Stimulated activated CD4-positive, alpha-beta T cell treated with anti-CD3 and anti-CD28 coated beads, Interleukin-15, amount 100 ng/mL, for 24 hours (primary cell): ENCODE data around the gene ZNF436.
"Not testable (repeated sequence)": the region's sequence is repeated elsewhere in the genome, so short reads cannot be mapped to it uniquely, and the experiment has no call there.

Source experiments
- DNase-seq: peaks from one replicate; pipeline ENCODE4 v3.0.0-alpha.2; 2020

Gene ZNF436

GRCh38 chr1:23389837-23390321, 20.2 kb upstream of the ZNF436 start:
- DNase-seq, result no peak

- no peak for DNase-seq
Observed at GRCh38 chr1:23387494-23387893, 17.9 kb upstream of the ZNF436 start.

GRCh38 chr1:23385119-23385621, 15.5 kb upstream of the ZNF436 start:
- no peak for DNase-seq

GRCh38 chr1:23384312-23385058, 14.8 kb upstream of the ZNF436 start:
- DNase-seq, result no peak

GRCh38 chr1:23383577-23384311, 14.1 kb upstream of the ZNF436 start:
- no peak for DNase-seq

- DNase-seq, result no peak
Observed at GRCh38 chr1:23381233-23381885, 11.7 kb upstream of the ZNF436 start.

- DNase-seq, result no peak
Observed at GRCh38 chr1:23380719-23381118, 11.1 kb upstream of the ZNF436 start.

GRCh38 chr1:23380236-23380635, 10.6 kb upstream of the ZNF436 start:
- DNase-seq, result not testable (repeated sequence)

- DNase-seq, result no peak
Observed at GRCh38 chr1:23376890-23377811, 7.5 kb upstream of the ZNF436 start.

GRCh38 chr1:23374079-23374735, 4.6 kb upstream of the ZNF436 start:
- DNase-seq, result not testable (repeated sequence)

GRCh38 chr1:23371987-23372880, 2.6 kb upstream of the ZNF436 start:
- DNase-seq, result no peak

- no peak for DNase-seq
Observed at GRCh38 chr1:23370709-23371584, 1.3 kb upstream of the ZNF436 start.

- DNase-seq, result no peak
Observed at GRCh38 chr1:23370330-23370708, 683 bp upstream of the ZNF436 start.

- peak; percentile 93 for DNase-seq
Observed at GRCh38 chr1:23368562-23369334, 888 bp downstream of the ZNF436 start.

- peak; percentile 99 for DNase-seq
Observed at GRCh38 chr1:23367791-23368561, 1.7 kb downstream of the ZNF436 start.

GRCh38 chr1:23367451-23367790, 2.2 kb downstream of the ZNF436 start:
- DNase-seq, result no peak

GRCh38 chr1:23366598-23366997, 3.0 kb downstream of the ZNF436 start:
- no peak for DNase-seq

GRCh38 chr1:23366146-23366545, 3.5 kb downstream of the ZNF436 start:
- no peak for DNase-seq
